NCI-H146 treated with DMSO at 0.1 percent for 48 hours (cell line): ENCODE results near the gene C2orf81.
"Not testable (repeated sequence)": the region's sequence is repeated elsewhere in the genome, so short reads cannot be mapped to it uniquely, and the experiment has no call there.

Source experiments
- DNase-seq: peaks from one replicate; lab custom pipeline; 2025; ENCODE audit not compliant: unreplicated experiment; lab: John Stamatoyannopoulos, UW

The C2orf81 gene

GRCh38 chr2:74423231-74424095, 2.0 kb upstream of the C2orf81 start:
- no peak for DNase-seq

GRCh38 chr2:74420443-74421103, 846 bp downstream of the C2orf81 start:
- not testable (repeated sequence) for DNase-seq

GRCh38 chr2:74420006-74420405, 1.4 kb downstream of the C2orf81 start:
- DNase-seq, result no peak

- no peak for DNase-seq
Observed at GRCh38 chr2:74419345-74419744, 2.1 kb downstream of the C2orf81 start.

- DNase-seq, result no peak
Observed at GRCh38 chr2:74418312-74418711, 3.1 kb downstream of the C2orf81 start.

- DNase-seq, result no peak
Observed at GRCh38 chr2:74417763-74418162, 3.7 kb downstream of the C2orf81 start.

GRCh38 chr2:74417197-74417596, 4.2 kb downstream of the C2orf81 start:
- no peak for DNase-seq

GRCh38 chr2:74416778-74417177, 4.6 kb downstream of the C2orf81 start:
- no peak for DNase-seq

GRCh38 chr2:74415762-74416395, 5.5 kb downstream of the C2orf81 start:
- no peak for DNase-seq

- no peak for DNase-seq
Observed at GRCh38 chr2:74414881-74415761, 6.3 kb downstream of the C2orf81 start.

- no peak for DNase-seq
Observed at GRCh38 chr2:74414441-74414840, 7.0 kb downstream of the C2orf81 start.

GRCh38 chr2:74413001-74413698, 8.3 kb downstream of the C2orf81 start:
- no peak for DNase-seq

GRCh38 chr2:74407682-74408081, 13.7 kb downstream of the C2orf81 start:
- no peak for DNase-seq

GRCh38 chr2:74406035-74406434, 15.4 kb downstream of the C2orf81 start:
- DNase-seq, result no peak

- DNase-seq, result no peak
Observed at GRCh38 chr2:74401891-74402290, 19.5 kb downstream of the C2orf81 start.

GRCh38 chr2:74399785-74400184, 21.6 kb downstream of the C2orf81 start:
- no peak for DNase-seq

GRCh38 chr2:74396149-74396548, 25.3 kb downstream of the C2orf81 start:
- DNase-seq, result no peak

- no peak for DNase-seq
Observed at GRCh38 chr2:74393525-74393924, 27.9 kb downstream of the C2orf81 start.

- DNase-seq, result no peak
Observed at GRCh38 chr2:74392449-74392743, 29.0 kb downstream of the C2orf81 start.

- peak; percentile 84 for DNase-seq
Observed at GRCh38 chr2:74391580-74392448, 29.6 kb downstream of the C2orf81 start.
